ENCODE measurements around the gene ANXA9. TPM values are rescaled to one million over a fixed set of nuclear protein-coding genes. Genes with fewer than 3 reads are reported as not detected.

The ANXA9 gene
- total RNA-seq, 1 donor from 2014 or later: not detected

DNA sequence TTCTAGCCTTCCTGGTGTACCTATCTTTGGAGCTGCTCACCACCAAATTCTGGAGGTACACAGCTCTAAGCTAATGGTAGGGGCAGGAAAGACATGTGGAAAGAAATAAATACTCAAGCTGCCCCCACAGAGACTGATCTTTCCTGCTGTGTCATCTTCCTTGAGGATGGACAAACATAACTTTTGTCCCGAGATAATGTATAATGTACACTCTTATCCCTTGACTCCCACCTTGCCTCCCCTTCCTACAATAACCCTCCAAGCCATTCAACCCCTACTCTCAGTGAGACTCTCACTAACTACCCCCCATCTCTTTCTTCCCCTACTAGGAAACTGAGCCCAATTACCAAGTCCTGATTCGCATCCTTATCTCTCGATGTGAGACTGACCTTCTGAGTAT lies 12.2 kb downstream of the ANXA9 start:
- no peak overlapping the region for H3K4me3 ChIP-seq (ENCODE audit: low read length in 3 of 3)

DNA sequence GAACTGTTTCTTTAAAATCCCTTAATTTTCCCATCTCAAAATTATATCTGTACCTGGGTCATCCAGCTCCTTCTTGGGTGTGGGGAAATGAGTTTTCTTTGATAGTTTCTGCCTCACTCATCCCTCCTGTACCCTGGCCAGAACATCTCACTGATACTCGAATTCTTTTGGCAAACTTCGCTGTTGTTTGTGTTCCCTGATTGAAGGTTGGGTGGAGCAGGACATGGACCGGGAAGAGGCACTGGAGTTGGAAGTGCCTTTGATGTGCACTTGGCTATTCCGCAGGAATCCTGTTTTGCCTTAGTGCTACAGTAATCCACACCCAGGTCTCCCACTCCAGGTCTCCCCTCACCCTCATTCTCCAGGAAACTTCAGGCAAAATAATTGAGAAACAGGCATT lies 13.4 kb downstream of the ANXA9 start:
- H3K9ac ChIP-seq (ENCODE audit: low read depth in 1 of 3, low read length in 3 of 3): peak overlapping the region in 2 of 3 donors; percentile 47 to 64
- peak overlapping the region in 2 of 3 donors; percentile 35 to 62 for H3K4me3 ChIP-seq (ENCODE audit: low read length in 3 of 3)
- H3K27me3 ChIP-seq (ENCODE audit: control insufficient read depth in 3 of 3, insufficient read depth in 3 of 3, low read length in 3 of 3): no peaks in the 10 kb centered on the region
- peaks cover 9 to 11% (median 9%) of the 10 kb centered on the region in 3 donors for H3K4me1 ChIP-seq (ENCODE audit: control insufficient read depth in 3 of 3, insufficient read depth in 3 of 3, low read length in 3 of 3)
- no peaks in the 10 kb centered on the region for H3K9me3 ChIP-seq (ENCODE audit: control insufficient read depth in 3 of 3, low read length in 3 of 3)
- peak overlapping the region; percentile 15 for H3K27ac ChIP-seq (ENCODE audit: low read depth, low read length)
- H3K36me3 ChIP-seq (ENCODE audit: control insufficient read depth in 3 of 3, insufficient read depth in 3 of 3, low read length in 3 of 3): peaks cover 24 to 30% (median 30%) of the 10 kb centered on the region in 3 donors

More for the DNA sequence above, 12.2 kb downstream of the ANXA9 start:
- peaks cover 9 to 11% (median 9%) of the 10 kb centered on the region in 3 donors for H3K4me1 ChIP-seq (ENCODE audit: control insufficient read depth in 3 of 3, insufficient read depth in 3 of 3, low read length in 3 of 3)
- H3K27ac ChIP-seq (ENCODE audit: low read depth, low read length): no peak overlapping the region
- H3K36me3 ChIP-seq (ENCODE audit: control insufficient read depth in 3 of 3, insufficient read depth in 3 of 3, low read length in 3 of 3): peaks cover 19 to 21% (median 20%) of the 10 kb centered on the region in 3 donors
- no peaks in the 10 kb centered on the region for H3K27me3 ChIP-seq (ENCODE audit: control insufficient read depth in 3 of 3, insufficient read depth in 3 of 3, low read length in 3 of 3)
- H3K9ac ChIP-seq (ENCODE audit: low read depth in 1 of 3, low read length in 3 of 3): no peak overlapping the region
- no peaks in the 10 kb centered on the region for H3K9me3 ChIP-seq (ENCODE audit: control insufficient read depth in 3 of 3, low read length in 3 of 3)

- Histone ChIP-seq H3K27ac (ENCODE audit: low read depth, low read length) (peak overlapping the region; percentile 15), H3K9me3 (ENCODE audit: control insufficient read depth in 3 of 3, low read length in 3 of 3) (no peaks in the 10 kb centered on the region), H3K27me3 (ENCODE audit: control insufficient read depth in 3 of 3, insufficient read depth in 3 of 3, low read length in 3 of 3) (no peaks in the 10 kb centered on the region), H3K4me1 (ENCODE audit: control insufficient read depth in 3 of 3, insufficient read depth in 3 of 3, low read length in 3 of 3) (peaks cover 9 to 11% (median 9%) of the 10 kb centered on the region in 3 donors), H3K4me3 (ENCODE audit: low read length in 3 of 3) (peak overlapping the region in 2 of 3 donors; percentile 35 to 62), H3K36me3 (ENCODE audit: control insufficient read depth in 3 of 3, insufficient read depth in 3 of 3, low read length in 3 of 3) (peaks cover 24 to 33% (median 31%) of the 10 kb centered on the region in 3 donors), H3K9ac (ENCODE audit: low read depth in 1 of 3, low read length in 3 of 3) (peak overlapping the region in 2 of 3 donors; percentile 47 to 64)
Measured at GRCh38 chr1:150995896-150996295, 13.8 kb downstream of the ANXA9 start.

GRCh38 chr1:150997126-150997872 lies 15.2 kb downstream of the ANXA9 start:
- H3K9me3 ChIP-seq (ENCODE audit: control insufficient read depth in 3 of 3, low read length in 3 of 3): no peaks in the 10 kb centered on the region
- no peak overlapping the region for H3K4me3 ChIP-seq (ENCODE audit: low read length in 3 of 3)
- H3K36me3 ChIP-seq (ENCODE audit: control insufficient read depth in 3 of 3, insufficient read depth in 3 of 3, low read length in 3 of 3): peaks cover 28 to 47% (median 44%) of the 10 kb centered on the region in 3 donors
- H3K9ac ChIP-seq (ENCODE audit: low read depth in 1 of 3, low read length in 3 of 3): peak overlapping the region in 1 of 3 donors; percentile 8
- no peaks in the 10 kb centered on the region for H3K27me3 ChIP-seq (ENCODE audit: control insufficient read depth in 3 of 3, insufficient read depth in 3 of 3, low read length in 3 of 3)
- peaks cover 11 to 14% (median 11%) of the 10 kb centered on the region in 3 donors for H3K4me1 ChIP-seq (ENCODE audit: control insufficient read depth in 3 of 3, insufficient read depth in 3 of 3, low read length in 3 of 3)
- no peak overlapping the region for H3K27ac ChIP-seq (ENCODE audit: low read depth, low read length)

DNA sequence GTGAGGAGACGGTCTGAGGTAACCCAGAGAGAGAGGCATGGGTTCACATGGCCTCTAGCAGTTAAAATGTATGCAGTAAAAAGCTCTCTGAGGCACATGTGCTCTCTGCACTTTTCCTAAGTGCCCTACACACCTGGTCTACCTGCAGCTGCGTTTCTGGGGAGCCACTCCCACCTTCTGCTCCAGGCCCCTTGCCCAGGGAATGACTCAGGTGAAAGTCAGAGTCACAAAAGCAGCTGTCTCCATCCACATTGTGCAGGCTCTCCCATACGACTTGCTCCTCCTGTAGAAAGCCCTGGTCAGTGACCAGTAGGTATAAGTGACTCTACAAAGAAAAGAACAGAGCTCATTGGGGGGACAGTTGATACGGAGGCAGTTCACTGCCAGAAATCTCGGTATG lies 15.9 kb downstream of the ANXA9 start:
- H3K27ac ChIP-seq (ENCODE audit: low read depth, low read length): no peak overlapping the region
- peaks cover 32 to 49% (median 49%) of the 10 kb centered on the region in 3 donors for H3K36me3 ChIP-seq (ENCODE audit: control insufficient read depth in 3 of 3, insufficient read depth in 3 of 3, low read length in 3 of 3)
- no peak overlapping the region for H3K4me3 ChIP-seq (ENCODE audit: low read length in 3 of 3)
- peaks cover 13 to 20% (median 16%) of the 10 kb centered on the region in 3 donors for H3K4me1 ChIP-seq (ENCODE audit: control insufficient read depth in 3 of 3, insufficient read depth in 3 of 3, low read length in 3 of 3)
- no peaks in the 10 kb centered on the region for H3K27me3 ChIP-seq (ENCODE audit: control insufficient read depth in 3 of 3, insufficient read depth in 3 of 3, low read length in 3 of 3)
- no peaks in the 10 kb centered on the region for H3K9me3 ChIP-seq (ENCODE audit: control insufficient read depth in 3 of 3, low read length in 3 of 3)
- H3K9ac ChIP-seq (ENCODE audit: low read depth in 1 of 3, low read length in 3 of 3): no peak overlapping the region

GRCh38 chr1:150999051-150999674 lies 17.1 kb downstream of the ANXA9 start:
- Histone ChIP-seq H3K27me3 (ENCODE audit: control insufficient read depth in 3 of 3, insufficient read depth in 3 of 3, low read length in 3 of 3) (no peaks in the 10 kb centered on the region), H3K9me3 (ENCODE audit: control insufficient read depth in 3 of 3, low read length in 3 of 3) (no peaks in the 10 kb centered on the region), H3K9ac (ENCODE audit: low read depth in 1 of 3, low read length in 3 of 3) (peak overlapping the region in 1 of 3 donors; percentile 25), H3K27ac (ENCODE audit: low read depth, low read length) (no peak overlapping the region), H3K36me3 (ENCODE audit: control insufficient read depth in 3 of 3, insufficient read depth in 3 of 3, low read length in 3 of 3) (peaks cover 32 to 49% (median 49%) of the 10 kb centered on the region in 3 donors), H3K4me1 (ENCODE audit: control insufficient read depth in 3 of 3, insufficient read depth in 3 of 3, low read length in 3 of 3) (peaks cover 16 to 27% (median 21%) of the 10 kb centered on the region in 3 donors), H3K4me3 (ENCODE audit: low read length in 3 of 3) (no peak overlapping the region)

DNA sequence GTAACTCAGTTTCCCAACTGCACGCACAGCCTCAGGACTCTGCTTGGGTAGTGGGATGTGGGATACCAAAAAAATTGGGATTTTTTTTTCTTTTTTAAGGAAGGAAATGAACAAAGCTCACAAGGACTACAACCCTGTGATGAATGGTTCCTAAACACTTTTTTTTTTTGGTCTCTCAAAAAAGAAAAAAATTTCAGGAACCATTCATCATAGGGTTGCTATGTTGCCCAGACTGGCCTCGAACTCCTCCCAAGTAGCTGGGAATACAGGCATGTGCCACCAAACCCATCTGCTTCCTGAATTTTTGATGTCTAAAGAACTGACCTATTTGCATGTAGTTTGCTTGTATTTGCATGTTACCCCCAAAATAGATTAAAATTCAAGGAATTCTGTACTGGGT lies 17.8 kb downstream of the ANXA9 start:
- Histone ChIP-seq H3K4me1 (ENCODE audit: control insufficient read depth in 3 of 3, insufficient read depth in 3 of 3, low read length in 3 of 3) (peaks cover 16 to 34% (median 27%) of the 10 kb centered on the region in 3 donors), H3K27ac (ENCODE audit: low read depth, low read length) (no peak overlapping the region), H3K4me3 (ENCODE audit: low read length in 3 of 3) (no peak overlapping the region), H3K27me3 (ENCODE audit: control insufficient read depth in 3 of 3, insufficient read depth in 3 of 3, low read length in 3 of 3) (no peaks in the 10 kb centered on the region), H3K9ac (ENCODE audit: low read depth in 1 of 3, low read length in 3 of 3) (no peak overlapping the region), H3K9me3 (ENCODE audit: control insufficient read depth in 3 of 3, low read length in 3 of 3) (no peaks in the 10 kb centered on the region), H3K36me3 (ENCODE audit: control insufficient read depth in 3 of 3, insufficient read depth in 3 of 3, low read length in 3 of 3) (peaks cover 32 to 49% (median 49%) of the 10 kb centered on the region in 3 donors)

GRCh38 chr1:151000408-151000807 lies 18.3 kb downstream of the ANXA9 start:
- Histone ChIP-seq H3K9me3 (ENCODE audit: control insufficient read depth in 3 of 3, low read length in 3 of 3) (no peaks in the 10 kb centered on the region), H3K9ac (ENCODE audit: low read depth in 1 of 3, low read length in 3 of 3) (no peak overlapping the region), H3K4me1 (ENCODE audit: control insufficient read depth in 3 of 3, insufficient read depth in 3 of 3, low read length in 3 of 3) (peaks cover 12 to 31% (median 27%) of the 10 kb centered on the region in 3 donors), H3K4me3 (ENCODE audit: low read length in 3 of 3) (no peak overlapping the region), H3K27ac (ENCODE audit: low read depth, low read length) (no peak overlapping the region), H3K27me3 (ENCODE audit: control insufficient read depth in 3 of 3, insufficient read depth in 3 of 3, low read length in 3 of 3) (no peaks in the 10 kb centered on the region), H3K36me3 (ENCODE audit: control insufficient read depth in 3 of 3, insufficient read depth in 3 of 3, low read length in 3 of 3) (peaks cover 32 to 49% (median 49%) of the 10 kb centered on the region in 3 donors)

GRCh38 chr1:151001602-151002001 lies 19.5 kb downstream of the ANXA9 start:
- Histone ChIP-seq H3K9ac (ENCODE audit: low read depth in 1 of 3, low read length in 3 of 3) (no peak overlapping the region), H3K4me3 (ENCODE audit: low read length in 3 of 3) (no peak overlapping the region), H3K4me1 (ENCODE audit: control insufficient read depth in 3 of 3, insufficient read depth in 3 of 3, low read length in 3 of 3) (peaks cover 14 to 37% (median 29%) of the 10 kb centered on the region in 3 donors), H3K36me3 (ENCODE audit: control insufficient read depth in 3 of 3, insufficient read depth in 3 of 3, low read length in 3 of 3) (peaks cover 32 to 49% (median 49%) of the 10 kb centered on the region in 3 donors), H3K9me3 (ENCODE audit: control insufficient read depth in 3 of 3, low read length in 3 of 3) (no peaks in the 10 kb centered on the region), H3K27me3 (ENCODE audit: control insufficient read depth in 3 of 3, insufficient read depth in 3 of 3, low read length in 3 of 3) (no peaks in the 10 kb centered on the region), H3K27ac (ENCODE audit: low read depth, low read length) (no peak overlapping the region)

DNA sequence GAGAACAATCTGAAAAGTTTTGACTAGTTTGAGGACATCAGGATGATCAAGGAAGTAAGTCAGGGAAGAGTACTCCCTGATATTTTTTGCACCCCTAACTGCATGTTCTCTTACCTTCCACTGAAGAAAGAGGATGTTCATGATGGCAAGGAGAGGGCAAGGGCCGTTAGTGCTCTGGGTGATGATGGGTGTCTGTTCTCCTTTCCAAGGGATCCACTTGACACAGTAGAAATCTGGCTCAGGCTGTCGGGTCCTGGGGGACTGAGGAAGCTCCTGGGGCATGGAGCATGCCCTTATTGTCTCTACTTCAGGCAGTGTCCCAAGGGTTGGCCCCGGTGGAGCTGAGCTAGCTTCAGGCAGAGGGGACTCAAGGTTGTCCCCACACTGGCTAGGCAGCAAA lies 20.0 kb downstream of the ANXA9 start:
- Histone ChIP-seq H3K9ac (ENCODE audit: low read depth in 1 of 3, low read length in 3 of 3) (no peak overlapping the region), H3K36me3 (ENCODE audit: control insufficient read depth in 3 of 3, insufficient read depth in 3 of 3, low read length in 3 of 3) (peaks cover 29 to 46% (median 44%) of the 10 kb centered on the region in 3 donors), H3K4me1 (ENCODE audit: control insufficient read depth in 3 of 3, insufficient read depth in 3 of 3, low read length in 3 of 3) (peaks cover 16 to 41% (median 32%) of the 10 kb centered on the region in 3 donors), H3K9me3 (ENCODE audit: control insufficient read depth in 3 of 3, low read length in 3 of 3) (no peaks in the 10 kb centered on the region), H3K27me3 (ENCODE audit: control insufficient read depth in 3 of 3, insufficient read depth in 3 of 3, low read length in 3 of 3) (no peaks in the 10 kb centered on the region), H3K4me3 (ENCODE audit: low read length in 3 of 3) (no peak overlapping the region), H3K27ac (ENCODE audit: low read depth, low read length) (no peak overlapping the region)

Data from skeletal muscle tissue (tissue), 4 donors.